ENCODE results near the gene CDC42.

- TF ChIP-seq CREM (CRISPR knock-in tag; IDR thresholded peaks at IDR 0.05) (peak; percentile 93), CTCF (IDR thresholded peaks at IDR 0.05) (no peak)
These were observed at the start of gene CDC42 for GRCh38 chr1:22052115-22053016.
